ENCODE measurements around the gene PIK3C2G. TPM values are rescaled to one million over a fixed set of nuclear protein-coding genes. Genes with fewer than 3 reads are reported as not detected.

PIK3C2G gene
- total RNA-seq, 2 donors from 2014 or later: not detected

DNA sequence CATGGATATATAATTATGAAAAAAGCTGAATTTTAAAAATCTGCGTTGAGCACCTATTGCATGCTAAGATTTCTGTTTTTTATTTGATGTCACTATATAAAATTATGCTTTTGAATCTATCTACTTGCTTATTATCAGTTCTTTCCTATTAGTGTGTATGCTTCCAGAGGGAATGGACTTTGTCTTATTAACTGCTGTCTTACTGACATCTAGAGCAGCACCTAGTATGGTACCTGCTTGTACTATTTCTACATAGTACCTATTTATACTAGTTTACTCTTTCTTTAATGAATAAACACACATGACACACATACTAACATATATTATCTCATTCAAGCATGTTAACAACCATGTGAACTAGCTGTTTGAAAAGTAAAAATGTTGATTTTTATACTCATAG lies 38.6 kb upstream of the PIK3C2G start:
- Histone ChIP-seq H3K4me1 (ENCODE audit: control insufficient read depth, insufficient read depth, low read length) (no peaks in the 10 kb centered on the region), H3K27ac (ENCODE audit: low read depth, low read length) (no peak overlapping the region), H3K9me3 (ENCODE audit: control insufficient read depth, low read length) (no peaks in the 10 kb centered on the region), H3K36me3 (ENCODE audit: control insufficient read depth, insufficient read depth, low read length) (no peaks in the 10 kb centered on the region), H3K4me3 (ENCODE audit: low read length) (no peak overlapping the region), H3K27me3 (ENCODE audit: control insufficient read depth, insufficient read depth, low read length, poor library complexity, severe bottlenecking) (no peaks in the 10 kb centered on the region), H3K9ac (ENCODE audit: extremely low read depth, low read length, poor library complexity, severe bottlenecking) (no peak overlapping the region)
- no peak overlapping the region for H3K27ac Mint-ChIP-seq
- no peaks in the 10 kb centered on the region for H3K27me3 Mint-ChIP-seq (ENCODE audit: insufficient read depth)
- H3K36me3 Mint-ChIP-seq (ENCODE audit: low read depth): no peaks in the 10 kb centered on the region
- no peak overlapping the region for H3K4me3 Mint-ChIP-seq
- TF ChIP-seq, protein P1, sequence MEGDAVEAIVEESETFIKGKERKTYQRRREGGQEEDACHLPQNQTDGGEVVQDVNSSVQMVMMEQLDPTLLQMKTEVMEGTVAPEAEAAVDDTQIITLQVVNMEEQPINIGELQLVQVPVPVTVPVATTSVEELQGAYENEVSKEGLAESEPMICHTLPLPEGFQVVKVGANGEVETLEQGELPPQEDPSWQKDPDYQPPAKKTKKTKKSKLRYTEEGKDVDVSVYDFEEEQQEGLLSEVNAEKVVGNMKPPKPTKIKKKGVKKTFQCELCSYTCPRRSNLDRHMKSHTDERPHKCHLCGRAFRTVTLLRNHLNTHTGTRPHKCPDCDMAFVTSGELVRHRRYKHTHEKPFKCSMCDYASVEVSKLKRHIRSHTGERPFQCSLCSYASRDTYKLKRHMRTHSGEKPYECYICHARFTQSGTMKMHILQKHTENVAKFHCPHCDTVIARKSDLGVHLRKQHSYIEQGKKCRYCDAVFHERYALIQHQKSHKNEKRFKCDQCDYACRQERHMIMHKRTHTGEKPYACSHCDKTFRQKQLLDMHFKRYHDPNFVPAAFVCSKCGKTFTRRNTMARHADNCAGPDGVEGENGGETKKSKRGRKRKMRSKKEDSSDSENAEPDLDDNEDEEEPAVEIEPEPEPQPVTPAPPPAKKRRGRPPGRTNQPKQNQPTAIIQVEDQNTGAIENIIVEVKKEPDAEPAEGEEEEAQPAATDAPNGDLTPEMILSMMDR (conservative IDR thresholded peaks at IDR 0.05): no peak
- peaks cover 11% of the 10 kb centered on the region for H3K4me1 Mint-ChIP-seq
- H3K9me3 Mint-ChIP-seq: peaks cover 6% of the 10 kb centered on the region
- no CpG with 5 or more reads among the region's 1 CpG for WGBS, 2 experiments (ENCODE audit: insufficient coverage in 1 of 2, insufficient read length in 1 of 2)
- DNase-seq: no peak

DNA sequence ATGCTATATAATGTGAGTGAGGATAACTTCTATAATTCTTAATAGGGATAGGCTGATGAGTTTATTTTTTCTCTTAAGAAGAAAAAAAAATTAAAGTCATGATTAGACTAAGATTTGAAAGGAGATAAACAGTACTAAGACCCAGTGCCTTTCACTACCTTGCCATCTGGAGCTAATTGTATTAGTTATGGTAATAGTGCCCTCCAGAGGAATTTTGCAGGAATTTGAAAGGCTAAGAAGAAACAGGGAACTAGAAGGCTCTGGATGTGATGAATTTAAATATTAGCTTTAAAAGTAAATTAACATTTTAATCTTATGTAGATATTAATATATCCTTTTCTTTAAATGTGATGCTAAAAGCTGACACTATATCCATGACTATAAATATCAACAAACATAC lies 36.6 kb upstream of the PIK3C2G start:
- TF ChIP-seq, protein P1 (conservative IDR thresholded peaks at IDR 0.05): peak; percentile 96
- Histone ChIP-seq H3K4me1 (ENCODE audit: control insufficient read depth, insufficient read depth, low read length) (no peaks in the 10 kb centered on the region), H3K27me3 (ENCODE audit: control insufficient read depth, insufficient read depth, low read length, poor library complexity, severe bottlenecking) (no peaks in the 10 kb centered on the region), H3K27ac (ENCODE audit: low read depth, low read length) (no peak overlapping the region), H3K36me3 (ENCODE audit: control insufficient read depth, insufficient read depth, low read length) (no peaks in the 10 kb centered on the region), H3K9me3 (ENCODE audit: control insufficient read depth, low read length) (no peaks in the 10 kb centered on the region), H3K4me3 (ENCODE audit: low read length) (no peak overlapping the region), H3K9ac (ENCODE audit: extremely low read depth, low read length, poor library complexity, severe bottlenecking) (no peak overlapping the region)
- Mint-ChIP-seq H3K36me3 (ENCODE audit: low read depth) (no peaks in the 10 kb centered on the region), H3K4me1 (peaks cover 11% of the 10 kb centered on the region), H3K4me3 (no peak overlapping the region), H3K27ac (no peak overlapping the region), H3K9me3 (peaks cover 6% of the 10 kb centered on the region), H3K27me3 (ENCODE audit: insufficient read depth) (no peaks in the 10 kb centered on the region)
- DNase-seq: no peak

DNA sequence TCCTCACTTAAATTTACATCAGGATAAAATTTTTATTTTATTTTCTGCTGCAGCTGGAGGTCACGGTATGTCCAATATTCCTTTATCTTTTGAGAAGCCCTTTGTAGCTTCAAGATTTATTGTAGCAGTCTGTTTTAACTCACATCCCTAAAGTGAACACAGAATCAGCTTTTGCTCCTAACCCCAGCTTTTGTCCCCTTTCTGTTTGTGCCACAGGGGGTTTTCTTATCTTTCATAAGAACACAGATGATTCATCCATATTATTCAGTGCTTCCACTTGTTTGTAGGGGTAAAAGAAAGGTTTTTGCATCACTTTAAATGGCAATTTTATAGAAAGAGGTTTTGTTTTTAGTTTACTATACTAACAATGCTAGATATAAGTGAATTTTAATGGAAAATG lies 21.8 kb upstream of the PIK3C2G start:
- no peaks in the 10 kb centered on the region for H3K36me3 ChIP-seq (ENCODE audit: control insufficient read depth, insufficient read depth, low read length)
- H3K9ac ChIP-seq (ENCODE audit: extremely low read depth, low read length, poor library complexity, severe bottlenecking): no peak overlapping the region
- WGBS, 2 experiments (ENCODE audit: insufficient coverage in 1 of 2, insufficient read length in 1 of 2): 100% methylated on average over 1 of the region's 1 CpG
- no peak overlapping the region for H3K4me3 ChIP-seq (ENCODE audit: low read length)
- Mint-ChIP-seq H3K36me3 (ENCODE audit: low read depth) (peaks cover 4% of the 10 kb centered on the region), H3K4me3 (no peak overlapping the region), H3K27ac (no peak overlapping the region), H3K27me3 (ENCODE audit: insufficient read depth) (no peaks in the 10 kb centered on the region), H3K4me1 (peaks cover 17% of the 10 kb centered on the region), H3K9me3 (peaks cover 42% of the 10 kb centered on the region)
- no peak for DNase-seq
- H3K4me1 ChIP-seq (ENCODE audit: control insufficient read depth, insufficient read depth, low read length): peaks cover 4% of the 10 kb centered on the region
- no peak overlapping the region for H3K27ac ChIP-seq (ENCODE audit: low read depth, low read length)
- H3K9me3 ChIP-seq (ENCODE audit: control insufficient read depth, low read length): peaks cover 19% of the 10 kb centered on the region
- TF ChIP-seq, protein P1 (conservative IDR thresholded peaks at IDR 0.05): no peak
- no peaks in the 10 kb centered on the region for H3K27me3 ChIP-seq (ENCODE audit: control insufficient read depth, insufficient read depth, low read length, poor library complexity, severe bottlenecking)
